Upper lobe of left lung (tissue), 4 donors: ENCODE data around the gene FEZ2.

Experiments used
- CTCF ChIP-seq, 6 experiments: fragments of 450-650 bp in 4 of 6; fragments of 200-600 bp in 2 of 6; sonication (generic) in 2 of 6; IDR thresholded peaks; one replicate each; pipeline ENCODE4 v1.5.1; 2016 to 2019; ENCODE audit warnings: antibody characterized with exemption in 6 of 6
- EP300 ChIP-seq, 4 donors: sonication (generic); formaldehyde crosslinking; IDR thresholded peaks; one replicate each; pipeline ENCODE4 v1.5.1; 2017; ENCODE audit warnings: antibody characterized with exemption in 4 of 4, control low read depth in 2 of 4
- POLR2AphosphoS5 ChIP-seq, 2 donors: sonication (generic); formaldehyde crosslinking; IDR thresholded peaks; one replicate each; pipeline ENCODE4 v1.5.1; 2017; ENCODE audit warnings: antibody characterized with exemption in 2 of 2

GRCh38 chr2:36574560-36574959 lies 23.4 kb downstream of the FEZ2 start:
- TF ChIP-seq CTCF (IDR thresholded peaks at IDR 0.05), result no peak
- no peak for TF ChIP-seq EP300 (IDR thresholded peaks at IDR 0.05)
- no peak for TF ChIP-seq POLR2AphosphoS5 (IDR thresholded peaks at IDR 0.05)
